AG10803 (cell line): Measurements from ENCODE around the gene PAPOLA.

Source experiments
- DNase-seq: peaks from one replicate; pipeline ENCODE4 v3.0.0; 2010; ENCODE audit warnings: low read depth
- H3K4me3 ChIP-seq: 2 replicates; pipeline ENCODE4 v1.5.1; 2011; ENCODE audit warnings: mild to moderate bottlenecking, low read length, control low read depth
- TF ChIP-seq, protein P1 (sequence below): conservative IDR thresholded peaks from 2 replicates; pipeline ENCODE4 v1.5.1; 2011; ENCODE audit warnings: mild to moderate bottlenecking, low read length, control low read depth, inconsistent platforms

Gene PAPOLA

DNA sequence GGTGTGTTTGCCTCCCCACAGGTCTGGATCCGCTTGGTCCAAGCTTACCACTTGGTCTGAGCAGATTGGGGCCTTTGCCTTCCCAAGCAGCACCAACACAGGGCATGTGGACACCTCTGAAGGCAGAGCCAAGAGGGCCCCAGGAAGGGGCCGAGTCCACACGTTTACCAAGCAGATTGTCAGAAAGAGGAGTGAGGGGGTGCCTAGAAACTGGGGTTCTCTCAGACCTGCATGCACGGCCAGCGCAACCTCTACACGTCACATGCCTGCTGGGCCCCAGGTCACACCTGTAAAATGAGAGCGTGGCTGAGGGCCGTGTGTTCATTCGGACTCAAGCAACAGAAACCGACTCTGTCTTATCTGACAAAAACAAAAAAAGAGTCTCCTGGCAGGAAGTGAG is 96.9 kb downstream of the PAPOLA start:
- DNase-seq = no peak
- TF ChIP-seq, protein P1, sequence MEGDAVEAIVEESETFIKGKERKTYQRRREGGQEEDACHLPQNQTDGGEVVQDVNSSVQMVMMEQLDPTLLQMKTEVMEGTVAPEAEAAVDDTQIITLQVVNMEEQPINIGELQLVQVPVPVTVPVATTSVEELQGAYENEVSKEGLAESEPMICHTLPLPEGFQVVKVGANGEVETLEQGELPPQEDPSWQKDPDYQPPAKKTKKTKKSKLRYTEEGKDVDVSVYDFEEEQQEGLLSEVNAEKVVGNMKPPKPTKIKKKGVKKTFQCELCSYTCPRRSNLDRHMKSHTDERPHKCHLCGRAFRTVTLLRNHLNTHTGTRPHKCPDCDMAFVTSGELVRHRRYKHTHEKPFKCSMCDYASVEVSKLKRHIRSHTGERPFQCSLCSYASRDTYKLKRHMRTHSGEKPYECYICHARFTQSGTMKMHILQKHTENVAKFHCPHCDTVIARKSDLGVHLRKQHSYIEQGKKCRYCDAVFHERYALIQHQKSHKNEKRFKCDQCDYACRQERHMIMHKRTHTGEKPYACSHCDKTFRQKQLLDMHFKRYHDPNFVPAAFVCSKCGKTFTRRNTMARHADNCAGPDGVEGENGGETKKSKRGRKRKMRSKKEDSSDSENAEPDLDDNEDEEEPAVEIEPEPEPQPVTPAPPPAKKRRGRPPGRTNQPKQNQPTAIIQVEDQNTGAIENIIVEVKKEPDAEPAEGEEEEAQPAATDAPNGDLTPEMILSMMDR = no peak

GRCh38 chr14:96602186-96602585 is 100.0 kb downstream of the PAPOLA start:
- TF ChIP-seq, protein P1 = no peak
- H3K4me3 ChIP-seq = no peak overlapping the region
- DNase-seq = no peak

More for the DNA sequence above, 96.9 kb downstream of the PAPOLA start:
- H3K4me3 ChIP-seq = no peak overlapping the region

- DNase-seq = no peak
- H3K4me3 ChIP-seq = no peak overlapping the region
- TF ChIP-seq, protein P1 = no peak
Measured at GRCh38 chr14:96603350-96604255, 101.4 kb downstream of the PAPOLA start.

DNA sequence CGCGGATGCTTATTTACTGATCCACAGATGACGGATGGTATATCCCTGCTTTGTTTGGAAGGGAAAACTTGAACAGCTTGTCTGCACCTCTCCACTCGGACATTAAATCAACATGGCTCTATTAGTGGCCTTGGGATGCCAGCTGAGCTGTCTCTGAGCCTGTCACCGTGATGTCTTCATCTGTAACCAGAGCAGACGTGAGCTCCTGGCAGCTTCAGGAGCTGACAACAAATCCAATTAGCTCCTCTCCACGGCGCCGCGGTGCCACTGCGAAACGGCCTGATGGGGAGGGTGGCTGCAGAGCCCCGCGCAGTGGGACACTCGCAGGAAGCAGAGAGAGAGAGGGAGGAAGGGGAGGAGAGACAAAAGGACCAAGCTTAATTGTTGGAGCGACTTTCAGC is 112.3 kb downstream of the PAPOLA start:
- TF ChIP-seq, protein P1 = no peak
- H3K4me3 ChIP-seq = no peak overlapping the region

GRCh38 chr14:96616161-96616721 is 114.1 kb downstream of the PAPOLA start:
- TF ChIP-seq, protein P1 = no peak
- no peak for DNase-seq

More for the DNA sequence above, 112.3 kb downstream of the PAPOLA start:
- DNase-seq = no peak

More at GRCh38 chr14:96616161-96616721, 114.1 kb downstream of the PAPOLA start:
- H3K4me3 ChIP-seq = no peak overlapping the region
